ENCODE data around the gene MBD3L3. TPM values are rescaled to one million over a fixed set of nuclear protein-coding genes. Genes with fewer than 3 reads are reported as not detected.
"Not testable (repeated sequence)": the region's sequence is repeated elsewhere in the genome, so short reads cannot be mapped to it uniquely, and the experiment has no call there.

Gene MBD3L3
- total RNA-seq, 1 donor = not detected

- no peak for DNase-seq (ENCODE audit: low read depth in 2 of 3, low spot score in 2 of 3)
Observed at GRCh38 chr19:7063764-7064418, 5.4 kb upstream of the MBD3L3 start.

DNA sequence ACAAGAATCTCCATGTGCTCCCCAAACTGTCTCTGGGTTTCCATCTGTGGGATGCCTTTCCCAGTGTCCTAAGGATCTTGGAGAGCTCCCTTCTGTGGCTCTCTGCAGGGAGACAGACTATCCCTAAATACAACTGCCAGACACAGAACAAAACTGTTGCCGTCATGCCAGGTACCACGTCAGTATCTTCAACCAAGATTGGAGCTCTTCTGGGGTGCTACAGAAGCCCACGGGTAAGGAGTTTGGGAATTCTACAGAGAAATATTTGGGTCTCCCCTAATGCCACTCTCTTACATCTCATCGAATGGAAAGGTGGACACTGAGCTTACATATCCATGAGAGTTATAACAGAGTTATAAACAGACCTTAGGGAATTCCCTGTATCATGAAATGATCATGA is 4.9 kb upstream of the MBD3L3 start:
- no peak for DNase-seq (ENCODE audit: low read depth in 2 of 3, low spot score in 2 of 3)

- not testable (repeated sequence) for DNase-seq (ENCODE audit: low read depth in 2 of 3, low spot score in 2 of 3)
Observed at GRCh38 chr19:7059977-7060376, 1.5 kb upstream of the MBD3L3 start.

- DNase-seq (ENCODE audit: low read depth in 2 of 3, low spot score in 2 of 3) = not testable (repeated sequence)
Observed at GRCh38 chr19:7056371-7056770, 2.1 kb downstream of the MBD3L3 start.

DNA sequence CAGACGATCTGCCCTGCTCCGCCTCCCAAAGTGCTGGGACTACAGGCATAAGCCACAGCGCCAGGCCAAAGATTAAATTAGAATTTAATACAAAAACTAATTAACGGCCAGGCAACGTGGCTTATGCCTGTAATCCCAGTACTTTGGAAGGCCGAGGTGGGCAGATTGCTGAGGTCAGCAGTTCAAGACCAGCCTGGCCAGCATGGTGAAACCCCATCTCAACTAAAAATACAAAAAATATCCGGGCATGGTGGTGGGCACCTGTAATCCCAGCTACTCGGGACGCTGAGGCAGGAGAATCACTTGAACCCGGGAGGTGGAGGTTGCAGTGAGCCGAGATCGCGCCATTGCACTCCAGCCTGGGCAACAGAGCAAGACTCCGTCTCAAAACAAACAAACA is 2.8 kb downstream of the MBD3L3 start:
- DNase-seq (ENCODE audit: low read depth in 2 of 3, low spot score in 2 of 3) = not testable (repeated sequence)

DNA sequence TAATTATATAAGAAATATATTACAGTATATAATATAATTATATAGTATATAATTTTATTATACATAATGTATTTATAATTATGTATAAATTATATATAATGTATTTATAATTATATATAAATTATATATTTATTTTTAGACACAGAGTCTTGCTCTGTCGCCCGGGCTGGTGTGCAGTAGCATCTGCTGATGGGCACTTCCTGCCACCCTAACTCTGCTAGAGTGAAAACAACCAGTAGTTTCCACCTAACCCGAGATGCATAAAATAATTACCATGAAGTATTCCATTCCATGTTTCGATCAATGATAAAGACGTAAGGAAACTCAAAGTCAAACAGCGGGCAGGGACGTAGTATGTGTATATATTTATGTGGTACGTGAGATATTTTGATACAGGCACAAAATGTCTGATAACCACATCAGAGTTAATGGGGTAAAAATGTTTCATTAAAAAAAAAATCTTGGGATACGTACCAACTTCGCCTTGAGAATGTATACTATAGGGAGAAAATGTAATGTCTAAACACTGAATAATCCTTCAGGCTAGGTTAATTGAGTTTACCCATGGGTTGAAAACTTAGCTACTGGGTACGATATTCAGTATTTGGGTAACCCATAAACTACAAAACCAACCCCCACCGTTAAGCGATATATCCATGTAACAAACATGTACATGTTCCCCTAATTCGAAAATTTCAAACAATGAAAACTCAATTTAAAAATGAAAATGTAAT is 3.7 kb downstream of the MBD3L3 start:
- DNase-seq (ENCODE audit: low read depth in 2 of 3, low spot score in 2 of 3) = not testable (repeated sequence)

- not testable (repeated sequence) for DNase-seq (ENCODE audit: low read depth in 2 of 3, low spot score in 2 of 3)
Observed at GRCh38 chr19:7052896-7053295, 5.6 kb downstream of the MBD3L3 start.

DNA sequence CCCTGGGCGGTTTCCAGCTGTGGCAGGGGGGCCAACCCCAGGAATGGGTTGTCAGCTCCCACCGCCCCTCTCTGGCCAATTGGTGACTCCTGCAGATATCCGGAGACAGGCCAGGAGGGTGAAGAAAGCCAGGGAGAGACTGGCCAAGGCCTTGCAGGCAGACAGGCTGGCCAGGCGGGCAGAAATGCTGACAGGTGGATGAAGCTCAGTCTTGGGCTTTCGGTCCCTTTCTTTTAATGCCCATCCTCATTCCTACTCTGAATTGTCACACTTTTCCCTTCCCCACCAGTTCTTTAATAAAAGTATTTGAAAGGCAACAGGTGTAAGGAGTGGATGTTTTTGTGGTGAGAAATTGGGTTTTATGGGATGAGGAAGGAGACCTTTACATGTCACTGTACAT is 7.1 kb downstream of the MBD3L3 start:
- not testable (repeated sequence) for DNase-seq (ENCODE audit: low read depth in 2 of 3, low spot score in 2 of 3)

GRCh38 chr19:7049021-7049420 is 9.5 kb downstream of the MBD3L3 start, which contains the start of gene MBD3L2:
Gene MBD3L2 (plus strand): TSS chr19:7049321. CDS start chr19:7049374, 53 bp downstream.
- DNase-seq (ENCODE audit: low read depth in 2 of 3, low spot score in 2 of 3) = not testable (repeated sequence)

GRCh38 chr19:7041563-7041962 is 16.9 kb downstream of the MBD3L3 start:
- DNase-seq (ENCODE audit: low read depth in 2 of 3, low spot score in 2 of 3) = not testable (repeated sequence)

DNA sequence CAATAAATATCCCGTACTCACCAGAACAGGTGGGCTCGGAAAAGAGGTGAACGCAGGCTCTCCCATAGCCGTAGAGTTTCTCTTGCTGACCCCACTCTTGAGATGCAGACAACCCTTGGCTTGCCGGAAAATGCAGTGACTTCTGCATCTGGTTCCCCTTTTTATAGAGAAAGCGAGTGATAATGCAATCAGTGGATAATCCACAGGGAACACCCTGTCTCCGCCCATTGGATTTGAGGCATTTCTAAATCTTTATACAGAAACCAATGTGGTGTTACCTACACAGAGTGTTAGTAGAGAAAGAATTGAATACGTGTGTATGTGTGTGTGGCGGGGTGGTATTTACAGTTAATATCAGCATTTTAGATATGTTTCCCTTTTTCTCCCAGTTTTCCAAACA is 18.4 kb downstream of the MBD3L3 start, which contains the start of gene MBD3L4:
Gene MBD3L4, minus strand, starts transcription at position 101 of the 400 bp plus-strand sequence. Its CDS starts 35 bp downstream, at position 66.
- not testable (repeated sequence) for DNase-seq (ENCODE audit: low read depth in 2 of 3, low spot score in 2 of 3)

GRCh38 chr19:7030278-7030677 is 28.2 kb downstream of the MBD3L3 start, which contains the start of gene MBD3L5:
Gene MBD3L5 (plus strand): TSS chr19:7030578. CDS start chr19:7030612, 34 bp downstream.
- DNase-seq (ENCODE audit: low read depth in 2 of 3, low spot score in 2 of 3) = not testable (repeated sequence)

GRCh38 chr19:7028790-7029189 is 29.7 kb downstream of the MBD3L3 start:
- DNase-seq (ENCODE audit: low read depth in 2 of 3, low spot score in 2 of 3) = not testable (repeated sequence)

DNA sequence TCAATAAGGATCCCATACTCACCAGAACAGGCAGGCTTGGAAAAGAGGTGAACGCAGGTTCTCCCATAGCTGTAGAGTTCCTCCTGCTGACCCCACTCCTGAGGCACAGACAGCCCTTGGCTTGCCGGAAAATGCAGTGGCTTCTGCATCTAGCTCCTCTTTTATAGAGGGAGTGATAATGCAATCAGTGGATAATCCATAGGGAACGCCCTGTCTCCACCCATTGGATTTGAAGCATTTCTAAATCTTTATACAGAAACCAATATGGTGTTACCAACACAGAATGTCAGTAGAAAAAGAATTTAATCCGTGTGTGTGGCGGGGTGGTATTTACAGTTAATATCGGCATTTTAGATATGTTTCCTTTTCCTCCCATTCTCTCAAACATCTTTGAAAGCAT is 37.1 kb downstream of the MBD3L3 start, which contains the start of gene MBD3L2B:
Gene MBD3L2B, minus strand, starts transcription at position 101 of the 400 bp plus-strand sequence. Its CDS starts 34 bp downstream, at position 67.
- not testable (repeated sequence) for DNase-seq (ENCODE audit: low read depth in 2 of 3, low spot score in 2 of 3)

- DNase-seq (ENCODE audit: low read depth in 2 of 3, low spot score in 2 of 3) = no peak
Observed at GRCh38 chr19:7018828-7019227, 39.6 kb downstream of the MBD3L3 start.

DNA sequence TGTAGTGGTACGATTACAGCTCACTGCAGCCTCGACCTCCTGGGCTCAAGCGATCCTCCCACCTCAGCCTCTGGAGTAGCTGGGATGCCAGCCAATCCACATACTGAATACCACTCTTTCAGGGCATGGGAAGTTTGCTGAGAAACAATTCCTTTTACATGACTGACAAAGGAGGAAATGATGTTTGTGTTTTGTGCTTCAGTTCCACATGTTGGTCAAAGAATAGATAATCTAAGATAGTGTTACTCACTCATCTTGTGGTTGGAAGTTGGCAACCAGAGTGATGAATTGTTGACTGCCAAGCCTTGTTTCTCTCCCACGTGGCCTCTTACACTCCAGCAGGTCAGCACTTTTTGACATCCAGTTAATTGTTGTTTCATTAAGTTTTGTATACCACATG is 44.8 kb downstream of the MBD3L3 start:
- peak in 1 of 3 donors; percentile 54 for DNase-seq (ENCODE audit: low read depth in 2 of 3, low spot score in 2 of 3)

DNA sequence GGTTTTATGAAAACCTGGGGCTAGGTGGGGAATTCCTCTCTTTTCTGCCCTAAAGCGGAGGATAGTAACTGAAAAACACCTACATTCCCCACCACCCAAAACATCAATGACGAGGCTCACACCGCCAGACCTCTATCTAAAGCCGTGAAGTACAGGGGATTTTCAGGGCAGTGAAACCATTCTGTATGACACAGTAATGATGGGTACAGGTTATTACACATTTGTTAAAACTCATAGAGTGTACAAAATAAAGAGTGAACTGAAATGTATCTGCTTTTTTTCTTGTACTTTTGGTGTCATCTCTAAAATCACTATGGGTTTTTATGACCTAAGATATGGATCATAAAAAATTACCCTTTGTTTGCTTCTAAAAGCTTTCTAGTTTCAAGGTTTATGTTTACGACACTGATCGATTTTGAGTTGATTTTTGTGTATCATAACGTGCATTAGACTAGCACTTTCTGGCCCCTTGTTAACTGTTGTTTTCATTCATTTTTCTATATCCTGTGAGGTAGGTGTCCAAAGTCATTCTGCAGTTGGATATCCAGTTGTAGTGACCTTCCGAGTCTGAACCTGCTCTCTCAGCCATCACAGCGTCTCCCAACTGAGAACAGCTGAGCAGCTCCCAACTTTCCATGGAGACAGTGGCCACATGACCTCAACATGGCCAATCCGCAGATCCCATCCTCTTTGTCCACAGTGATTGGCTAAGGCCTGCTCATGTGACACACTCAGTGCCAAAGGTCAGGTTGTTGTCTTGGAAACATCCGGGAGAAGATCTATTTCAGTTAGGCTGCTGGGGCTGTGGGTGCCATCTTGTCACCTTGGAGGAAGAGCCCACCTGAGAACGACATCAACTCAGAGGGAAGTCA is 47.5 kb downstream of the MBD3L3 start:
- no peak for DNase-seq (ENCODE audit: low read depth in 2 of 3, low spot score in 2 of 3)

- DNase-seq (ENCODE audit: low read depth in 2 of 3, low spot score in 2 of 3) = peak in 1 of 3 donors; percentile 73
Observed at GRCh38 chr19:7007859-7008258, 50.6 kb downstream of the MBD3L3 start.

Data from hematopoietic multipotent progenitor cell (in vitro differentiated cells).